ENCODE measurements around the gene RAPGEF3. TPM values are rescaled to one million over a fixed set of nuclear protein-coding genes. Genes with fewer than 3 reads are reported as not detected.

RAPGEF3 gene
- total and polyA plus RNA-seq, 9 donors: 7.5 to 20.5 (median 11.6) TPM

DNA sequence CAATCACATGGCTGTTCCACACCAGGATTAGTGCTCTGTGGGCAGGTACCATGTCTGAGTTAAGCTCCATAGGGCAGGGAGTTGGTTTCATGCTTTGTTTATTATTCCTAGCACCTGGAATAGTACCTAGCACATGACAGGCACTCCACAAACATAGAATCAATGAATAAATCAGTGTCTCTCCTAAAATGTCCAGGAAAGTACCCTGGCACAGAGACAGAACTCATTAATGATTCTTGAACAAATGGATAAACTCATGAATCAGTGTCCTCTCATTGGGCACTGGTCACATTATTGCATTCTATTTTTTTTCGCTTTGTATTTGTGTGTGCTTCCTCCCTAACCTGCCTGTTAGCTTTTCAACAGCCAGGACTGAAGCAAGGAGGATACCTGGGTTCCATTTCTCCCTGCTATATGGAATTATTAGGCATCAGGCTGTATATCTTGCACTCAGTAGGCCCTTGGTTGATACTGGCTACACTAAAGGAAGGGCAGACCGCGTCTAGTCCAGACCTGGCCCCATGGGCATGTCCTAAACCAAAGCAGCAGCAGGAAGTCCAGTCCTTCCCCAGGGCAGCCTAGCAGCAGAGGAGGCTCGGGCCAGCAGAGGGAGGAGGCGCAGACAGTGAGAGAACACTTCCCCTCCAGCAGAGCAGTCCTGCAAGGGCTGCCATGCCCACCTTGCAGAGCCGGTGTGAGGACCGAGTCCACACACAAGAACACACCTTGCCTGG is 42.7 kb upstream of the RAPGEF3 start:
- Histone ChIP-seq H3K27ac (ENCODE audit: low read length) (peak overlapping the region; percentile 0), H3K36me3 (ENCODE audit: control insufficient read depth, insufficient read depth, low read length) (peaks cover 69% of the 10 kb centered on the region)

DNA sequence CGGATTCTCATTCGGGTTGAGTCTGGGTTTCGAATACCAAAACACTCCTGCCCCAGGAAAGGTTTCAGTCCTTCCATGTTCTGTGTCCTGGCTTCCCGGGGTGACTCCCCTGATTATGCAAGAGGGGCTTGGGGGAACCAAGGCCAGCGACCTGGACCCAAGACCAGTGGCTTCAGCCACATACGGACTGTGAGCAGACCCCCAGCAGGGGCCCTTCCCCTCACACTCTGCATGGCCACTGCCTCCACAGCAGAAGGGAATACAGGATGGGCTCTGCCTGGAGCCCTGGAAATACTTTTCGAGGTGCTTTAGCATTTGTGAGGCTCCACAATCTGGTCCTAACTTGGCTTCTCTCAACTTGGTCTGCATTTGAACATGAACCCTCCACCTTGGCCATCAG is 41.9 kb upstream of the RAPGEF3 start:
- Histone ChIP-seq H3K36me3 (ENCODE audit: control insufficient read depth, insufficient read depth, low read length) (peaks cover 71% of the 10 kb centered on the region), H3K4me1 (ENCODE audit: control insufficient read depth, insufficient read depth, low read length) (peaks cover 64% of the 10 kb centered on the region), H3K27ac (ENCODE audit: low read length) (no peak overlapping the region), H3K27me3 (ENCODE audit: control insufficient read depth, insufficient read depth, low read length) (no peaks in the 10 kb centered on the region), H3K9me3 (replicated peaks; ENCODE audit: control insufficient read depth, low read depth, low read length) (no peaks in the 10 kb centered on the region), H3K4me3 (ENCODE audit: low read length) (no peak overlapping the region)
- WGBS (ENCODE audit: insufficient coverage): 78% methylated on average over 7 of the region's 7 CpGs
- no peak for DNase-seq

More for the DNA sequence above, 42.7 kb upstream of the RAPGEF3 start:
- Histone ChIP-seq H3K9me3 (replicated peaks; ENCODE audit: control insufficient read depth, low read depth, low read length) (no peaks in the 10 kb centered on the region), H3K27me3 (ENCODE audit: control insufficient read depth, insufficient read depth, low read length) (no peaks in the 10 kb centered on the region), H3K4me1 (ENCODE audit: control insufficient read depth, insufficient read depth, low read length) (peaks cover 70% of the 10 kb centered on the region), H3K4me3 (ENCODE audit: low read length) (no peak overlapping the region)
- no peak for DNase-seq
- WGBS (ENCODE audit: insufficient coverage): 48% methylated on average over 3 of the region's 7 CpGs

DNA sequence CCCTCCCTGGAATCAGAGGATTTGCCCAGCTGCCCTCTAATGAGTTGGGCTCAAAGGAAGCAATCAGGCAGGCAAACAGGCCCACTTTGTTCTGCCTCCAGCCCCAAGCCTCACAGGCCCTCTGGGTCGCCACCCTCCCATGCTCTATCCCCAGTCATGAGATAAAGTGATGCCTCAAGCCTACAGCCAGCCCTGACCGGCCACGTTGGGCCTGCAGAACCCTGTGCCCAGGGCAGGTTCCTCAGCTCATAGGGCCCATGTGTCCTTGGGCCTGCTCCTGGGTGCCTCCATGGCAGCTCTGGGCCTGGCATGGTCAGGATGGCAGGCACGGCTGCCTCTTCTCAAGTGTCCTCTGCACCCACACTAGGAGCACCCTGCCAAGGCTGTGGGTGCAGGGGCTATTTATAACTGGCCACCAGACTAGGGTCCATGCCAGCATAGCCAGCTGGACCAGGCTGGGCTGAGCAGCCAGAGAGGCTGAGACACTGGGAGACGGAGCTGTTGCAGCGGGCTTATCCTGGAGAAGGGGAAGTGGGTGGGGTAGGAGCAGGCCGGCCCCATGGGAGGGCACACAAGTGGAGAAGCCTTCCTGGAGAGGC is 40.8 kb upstream of the RAPGEF3 start:
- WGBS (ENCODE audit: insufficient coverage): 87% methylated on average over 4 of the region's 7 CpGs
- Histone ChIP-seq H3K4me3 (ENCODE audit: low read length) (no peak overlapping the region), H3K9me3 (replicated peaks; ENCODE audit: control insufficient read depth, low read depth, low read length) (no peaks in the 10 kb centered on the region), H3K4me1 (ENCODE audit: control insufficient read depth, insufficient read depth, low read length) (peaks cover 53% of the 10 kb centered on the region), H3K36me3 (ENCODE audit: control insufficient read depth, insufficient read depth, low read length) (peaks cover 72% of the 10 kb centered on the region), H3K27me3 (ENCODE audit: control insufficient read depth, insufficient read depth, low read length) (no peaks in the 10 kb centered on the region), H3K27ac (ENCODE audit: low read length) (peak overlapping the region; percentile 20)
- no peak for DNase-seq

DNA sequence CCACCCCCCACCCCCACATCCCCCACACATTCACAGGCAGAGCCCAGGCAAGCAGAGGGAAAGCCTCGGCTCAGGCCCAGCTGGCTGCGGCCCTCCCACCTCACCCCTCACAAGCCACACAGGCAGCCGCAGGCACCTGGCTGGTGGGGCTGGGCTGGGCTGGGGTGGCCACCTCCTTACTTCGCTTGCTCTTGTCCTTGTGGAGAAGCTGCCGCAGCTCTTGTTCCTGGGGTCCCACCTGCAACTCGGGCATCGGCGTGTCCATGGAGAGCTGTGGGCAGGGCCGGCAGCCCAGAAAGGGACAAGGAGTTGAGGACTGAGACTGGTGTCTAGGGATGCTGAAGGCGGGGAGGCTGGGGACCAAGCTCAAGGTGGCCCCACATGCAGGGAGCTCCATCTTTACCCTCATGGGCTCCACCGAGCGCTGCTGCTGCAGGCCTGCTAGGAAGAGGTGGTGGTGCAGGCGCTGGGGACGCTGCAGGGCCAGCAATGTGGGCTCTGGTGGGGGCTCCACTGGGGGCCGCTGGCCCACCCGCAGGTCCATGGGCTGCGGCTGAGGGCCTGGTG is 39.8 kb upstream of the RAPGEF3 start:
- no peak for DNase-seq
- Histone ChIP-seq H3K27me3 (ENCODE audit: control insufficient read depth, insufficient read depth, low read length) (no peaks in the 10 kb centered on the region), H3K9me3 (replicated peaks; ENCODE audit: control insufficient read depth, low read depth, low read length) (no peaks in the 10 kb centered on the region), H3K4me3 (ENCODE audit: low read length) (no peak overlapping the region), H3K36me3 (ENCODE audit: control insufficient read depth, insufficient read depth, low read length) (peaks cover 76% of the 10 kb centered on the region), H3K27ac (ENCODE audit: low read length) (no peak overlapping the region), H3K4me1 (ENCODE audit: control insufficient read depth, insufficient read depth, low read length) (peaks cover 45% of the 10 kb centered on the region)
- 91% methylated on average over 14 of the region's 17 CpGs for WGBS (ENCODE audit: insufficient coverage)

DNA sequence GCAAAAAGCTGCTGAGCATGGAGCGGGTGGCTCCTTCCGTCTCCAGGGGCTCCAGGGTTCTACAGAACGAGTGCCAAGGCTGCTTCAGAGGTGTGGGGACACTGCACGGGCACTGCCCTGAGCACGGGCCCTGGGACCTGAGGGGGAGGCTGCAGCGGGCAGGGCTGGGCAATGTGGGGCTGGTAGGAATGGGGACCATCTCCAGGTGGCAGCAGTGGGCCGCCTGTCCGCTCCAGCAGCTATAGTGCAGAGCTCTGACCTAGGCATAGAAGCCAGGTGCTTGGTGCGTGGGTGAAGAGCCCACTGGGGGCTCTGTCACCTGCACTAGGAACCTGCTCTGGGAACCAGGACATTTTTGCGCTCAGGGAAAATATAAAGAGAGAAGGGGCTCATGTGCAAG is 38.8 kb upstream of the RAPGEF3 start:
- Histone ChIP-seq H3K4me1 (ENCODE audit: control insufficient read depth, insufficient read depth, low read length) (peaks cover 36% of the 10 kb centered on the region), H3K27ac (ENCODE audit: low read length) (no peak overlapping the region), H3K9me3 (replicated peaks; ENCODE audit: control insufficient read depth, low read depth, low read length) (no peaks in the 10 kb centered on the region), H3K36me3 (ENCODE audit: control insufficient read depth, insufficient read depth, low read length) (peaks cover 72% of the 10 kb centered on the region), H3K4me3 (ENCODE audit: low read length) (no peak overlapping the region), H3K27me3 (ENCODE audit: control insufficient read depth, insufficient read depth, low read length) (no peaks in the 10 kb centered on the region)
- 89% methylated on average over 9 of the region's 10 CpGs for WGBS (ENCODE audit: insufficient coverage)
- DNase-seq: no peak

DNA sequence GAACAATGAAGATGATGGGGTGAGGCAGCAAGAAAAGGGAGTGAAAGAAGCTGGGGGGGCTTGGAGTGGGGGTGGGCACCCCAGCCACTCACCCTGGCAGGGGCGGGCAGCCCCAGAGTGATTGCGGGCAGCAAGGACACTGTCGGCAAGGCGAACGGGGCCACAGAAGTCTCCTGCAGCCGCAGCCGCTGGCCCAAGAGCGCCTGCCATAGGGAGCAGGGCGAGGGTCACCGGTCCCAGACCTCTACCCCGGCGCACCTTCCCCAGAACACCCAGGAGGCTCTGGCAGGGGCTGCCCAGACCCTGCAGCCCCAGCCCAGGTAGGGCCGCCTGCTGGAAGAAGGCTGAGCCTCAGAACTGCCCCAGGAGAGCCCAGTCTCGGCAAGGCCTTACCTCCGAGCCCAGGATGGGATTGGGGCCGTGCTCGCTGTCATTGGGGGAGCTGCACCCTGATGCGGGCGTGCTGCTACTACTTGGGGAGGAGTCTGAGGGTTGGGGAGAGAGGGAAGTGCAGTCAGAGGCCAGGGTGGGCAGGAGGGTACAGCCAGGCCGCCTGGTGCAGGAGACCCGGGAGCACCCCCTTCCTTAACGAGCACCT is 37.2 kb upstream of the RAPGEF3 start:
- no peaks in the 10 kb centered on the region for H3K27me3 ChIP-seq (ENCODE audit: control insufficient read depth, insufficient read depth, low read length)
- no peaks in the 10 kb centered on the region for H3K9me3 ChIP-seq (replicated peaks; ENCODE audit: control insufficient read depth, low read depth, low read length)
- DNase-seq: no peak
- no peak overlapping the region for H3K4me3 ChIP-seq (ENCODE audit: low read length)
- peaks cover 22% of the 10 kb centered on the region for H3K4me1 ChIP-seq (ENCODE audit: control insufficient read depth, insufficient read depth, low read length)
- no peak overlapping the region for H3K27ac ChIP-seq (ENCODE audit: low read length)
- peaks cover 82% of the 10 kb centered on the region for H3K36me3 ChIP-seq (ENCODE audit: control insufficient read depth, insufficient read depth, low read length)
- WGBS (ENCODE audit: insufficient coverage): 88% methylated on average over 19 of the region's 22 CpGs

DNA sequence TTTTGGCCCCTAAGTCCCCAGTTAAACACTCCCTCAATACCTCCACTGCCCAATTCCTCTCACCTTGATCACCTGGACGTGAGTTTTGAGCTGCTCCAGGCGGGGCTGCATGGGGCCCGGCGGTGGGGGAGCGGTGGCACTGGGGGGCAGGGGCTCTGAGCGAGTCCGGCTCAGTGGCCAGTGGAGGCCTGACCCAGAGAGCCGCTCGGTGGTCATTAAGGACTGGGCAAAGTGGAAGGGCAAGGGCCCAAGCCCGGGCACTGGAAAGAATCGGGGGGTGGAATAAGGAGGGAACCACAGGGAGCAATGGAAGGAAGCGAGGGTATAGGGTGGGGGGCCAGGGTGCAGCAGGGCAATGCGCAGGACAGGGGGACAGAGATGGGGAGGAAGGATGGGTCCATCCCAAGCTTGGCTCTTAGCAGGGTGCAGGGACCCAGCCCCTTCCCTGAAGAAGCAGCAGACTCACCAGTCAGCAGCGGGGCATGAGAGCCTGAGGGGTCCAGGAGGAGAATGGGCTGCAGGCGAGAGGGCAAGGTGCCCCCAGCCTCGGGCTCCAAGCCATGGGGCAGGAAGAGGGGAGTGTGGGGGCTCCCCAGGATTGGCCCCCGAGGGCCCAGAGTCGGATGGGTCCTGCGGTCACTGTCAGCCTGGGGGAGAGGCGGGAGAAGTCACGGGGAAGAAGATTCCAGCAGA is 36.6 kb upstream of the RAPGEF3 start:
- H3K4me1 ChIP-seq (ENCODE audit: control insufficient read depth, insufficient read depth, low read length): peaks cover 16% of the 10 kb centered on the region
- no peaks in the 10 kb centered on the region for H3K27me3 ChIP-seq (ENCODE audit: control insufficient read depth, insufficient read depth, low read length)
- H3K36me3 ChIP-seq (ENCODE audit: control insufficient read depth, insufficient read depth, low read length): peaks cover 82% of the 10 kb centered on the region
- 92% methylated on average over 17 of the region's 21 CpGs for WGBS (ENCODE audit: insufficient coverage)
- no peak overlapping the region for H3K4me3 ChIP-seq (ENCODE audit: low read length)
- H3K9me3 ChIP-seq (replicated peaks; ENCODE audit: control insufficient read depth, low read depth, low read length): no peaks in the 10 kb centered on the region
- DNase-seq: no peak
- H3K27ac ChIP-seq (ENCODE audit: low read length): no peak overlapping the region

DNA sequence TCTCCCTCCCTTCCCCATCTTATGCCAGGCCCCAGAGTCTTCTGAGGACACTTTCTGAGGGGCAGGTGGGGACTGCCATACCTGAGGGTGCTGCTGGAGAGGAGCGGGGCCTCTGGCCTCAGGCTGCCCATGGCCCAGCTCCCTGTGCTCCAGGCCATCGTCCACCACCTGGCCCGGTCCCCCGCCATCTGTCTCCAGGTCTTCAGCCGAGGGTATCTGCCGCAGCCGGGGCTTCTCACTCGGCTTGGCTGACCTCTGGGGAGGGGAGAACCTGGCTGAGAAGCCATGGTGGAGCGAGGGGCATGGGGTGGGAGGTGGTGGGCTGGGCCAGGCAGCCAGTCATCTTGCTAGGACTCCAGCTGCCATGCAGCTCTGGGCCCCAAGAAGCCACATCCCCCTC is 36.0 kb upstream of the RAPGEF3 start:
- Histone ChIP-seq H3K9me3 (replicated peaks; ENCODE audit: control insufficient read depth, low read depth, low read length) (no peaks in the 10 kb centered on the region), H3K36me3 (ENCODE audit: control insufficient read depth, insufficient read depth, low read length) (peaks cover 82% of the 10 kb centered on the region), H3K4me1 (ENCODE audit: control insufficient read depth, insufficient read depth, low read length) (peaks cover 10% of the 10 kb centered on the region), H3K4me3 (ENCODE audit: low read length) (no peak overlapping the region), H3K27ac (ENCODE audit: low read length) (no peak overlapping the region), H3K27me3 (ENCODE audit: control insufficient read depth, insufficient read depth, low read length) (no peaks in the 10 kb centered on the region)
- 88% methylated on average over 4 of the region's 9 CpGs for WGBS (ENCODE audit: insufficient coverage)
- DNase-seq: no peak

DNA sequence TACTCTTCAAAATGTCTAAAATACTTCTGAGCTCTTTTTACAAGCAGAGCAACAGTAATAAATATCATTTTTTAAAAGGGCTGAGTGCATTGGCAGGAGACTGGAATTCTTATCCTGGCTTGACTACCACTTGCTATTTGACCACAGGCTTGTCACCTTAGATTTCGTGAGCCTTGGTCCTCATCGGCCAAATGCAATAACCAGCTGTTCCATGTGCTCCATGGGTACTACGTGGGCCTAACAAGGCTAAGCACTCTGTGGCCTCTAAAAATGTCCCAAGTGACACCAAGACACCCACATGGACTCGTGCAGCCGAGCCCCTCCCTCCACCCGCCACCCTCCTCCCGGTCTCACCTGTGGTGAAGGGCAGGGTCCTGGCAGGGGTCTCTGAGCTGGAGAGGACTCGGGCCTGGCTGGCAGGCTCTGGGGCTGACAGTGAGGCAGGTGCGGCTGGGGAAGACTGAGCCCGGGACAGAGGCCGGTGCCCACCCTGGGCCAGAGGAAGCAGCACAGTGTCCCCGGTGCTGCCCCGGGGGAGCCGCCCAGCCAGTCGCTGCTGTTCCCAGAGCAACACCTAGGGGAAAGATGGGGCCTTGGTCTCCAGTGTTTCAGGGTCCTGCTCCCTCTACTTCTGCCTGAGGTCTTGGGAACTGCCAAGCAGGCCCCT is 34.5 kb upstream of the RAPGEF3 start:
- DNase-seq: no peak
- 61% methylated on average over 10 of the region's 15 CpGs for WGBS (ENCODE audit: insufficient coverage)
- Histone ChIP-seq H3K36me3 (ENCODE audit: control insufficient read depth, insufficient read depth, low read length) (peaks cover 85% of the 10 kb centered on the region), H3K27me3 (ENCODE audit: control insufficient read depth, insufficient read depth, low read length) (no peaks in the 10 kb centered on the region), H3K4me3 (ENCODE audit: low read length) (no peak overlapping the region), H3K9me3 (replicated peaks; ENCODE audit: control insufficient read depth, low read depth, low read length) (no peaks in the 10 kb centered on the region), H3K27ac (ENCODE audit: low read length) (no peak overlapping the region), H3K4me1 (ENCODE audit: control insufficient read depth, insufficient read depth, low read length) (peaks cover 3% of the 10 kb centered on the region)
